K562 (cell line): Measurements from ENCODE around the gene SFRP5. TPM values are rescaled to one million over a fixed set of nuclear protein-coding genes. Genes with fewer than 3 reads are reported as not detected.

Experiments used
- ATAC-seq: fragments of 200-7000 bp; cut with Tn5 transposase; 3 replicates; pipeline ENCODE4 v1.9.1; 2020; ENCODE audit warnings: moderate library complexity
- BruUV-seq: library from RNA; stranded (reverse); fragments of 400-500 nt; replicated peaks from 2 replicates; lab custom pipeline; 2021; lab: Mats Ljungman, UMichigan
- CTCF ChIA-PET: fragments of 300-600 bp; formaldehyde crosslinking; extraction: SDS; loops from one replicate; lab custom pipeline; 2021; ENCODE audit warnings: low intra/inter-chr PET ratio; lab: Yijun Ruan, JAX
- POLR2A ChIA-PET: fragments of 300-600, 350-650 bp; sonication (Branson Sonifier 250); formaldehyde crosslinking; extraction: SDS; loops from one replicate; lab custom pipeline; 2021; ENCODE audit warnings: antibody characterized with exemption, inconsistent platforms; lab: Yijun Ruan, JAX
- DNase-seq, 4 experiments: peaks; one replicate each; pipeline versions ENCODE4 v3.0.0 to v3.0.0-alpha.2; 2011 to 2018; ENCODE audit warnings: low spot score in 3 of 4, mixed read lengths in 3 of 4; ENCODE audit errors: extremely low read depth in 1 of 4
- FAIRE-seq: peaks from 2 replicates; lab custom pipeline; 2011; peaks lifted over from hg19 to GRCh38; lab: Jason Lieb, UNC
- H2AFZ ChIP-seq: 2 replicates; pipeline ENCODE4 v1.6.0; 2011; ENCODE audit warnings: low read depth, low read length, control low read depth, inconsistent platforms
- H3K27ac ChIP-seq: fragments of 200-600 bp; 3 replicates; pipeline ENCODE4 v1.8.0; 2011; ENCODE audit warnings: low read depth, mild to moderate bottlenecking, control low read depth, inconsistent platforms, low read length, moderate library complexity, mixed read lengths; ENCODE audit errors: extremely low read depth
- H3K27me3 ChIP-seq, 2 experiments: fragments of 300-600 bp in 1 of 2; 2 replicates in 1 of 2; 3 replicates in 1 of 2; pipeline versions ENCODE4 v1.6.0 to v1.8.0; 2011; ENCODE audit warnings: inconsistent platforms in 2 of 2, low read length in 2 of 2, mild to moderate bottlenecking in 1 of 2, mixed read lengths in 1 of 2, moderate library complexity in 1 of 2; ENCODE audit not compliant: control insufficient read depth in 2 of 2, insufficient read depth in 2 of 2
- H3K36me3 ChIP-seq: fragments of 300-600 bp; 3 replicates; pipeline ENCODE4 v1.8.0; 2011; ENCODE audit warnings: mild to moderate bottlenecking, low read length, inconsistent platforms; ENCODE audit not compliant: control insufficient read depth, insufficient read depth
- H3K4me1 ChIP-seq, 2 experiments: fragments of 200-600 bp in 1 of 2; replicated peaks in 1 of 2; 2 replicates in 1 of 2; 3 replicates in 1 of 2; pipeline versions ENCODE4 v1.5.1 to v1.8.0; 2011; ENCODE audit warnings: inconsistent platforms in 2 of 2, low read length in 2 of 2, mild to moderate bottlenecking in 1 of 2, mixed read lengths in 1 of 2, moderate library complexity in 1 of 2; ENCODE audit not compliant: control insufficient read depth in 2 of 2, insufficient read depth in 2 of 2
- H3K4me2 ChIP-seq: 2 replicates; pipeline ENCODE4 v1.6.1; 2011; ENCODE audit warnings: low read length, control low read depth, inconsistent platforms, mixed read lengths; ENCODE audit not compliant: insufficient read depth
- H3K4me3 ChIP-seq: fragments of 200-600 bp; sonication (generic), shearing (Covaris generic); 2 replicates; pipeline ENCODE4 v1.5.1; 2016; ENCODE audit warnings: control low read depth, inconsistent platforms
- H3K79me2 ChIP-seq: fragments of 200-600 bp; 3 replicates; pipeline ENCODE4 v1.8.0; 2011; ENCODE audit warnings: low read length, inconsistent platforms; ENCODE audit not compliant: control insufficient read depth, insufficient read depth
- H3K9ac ChIP-seq, 2 experiments: 2 replicates each; pipeline versions ENCODE4 v1.6.0 to v1.6.1; 2011; ENCODE audit warnings: low read depth in 2 of 2, low read length in 2 of 2, control low read depth in 1 of 2, inconsistent platforms in 1 of 2, mild to moderate bottlenecking in 1 of 2, mixed read lengths in 1 of 2; ENCODE audit not compliant: insufficient read depth in 1 of 2
- H3K9me1 ChIP-seq: one replicate; pipeline ENCODE4 v1.6.0; 2011; ENCODE audit warnings: inconsistent platforms, mild to moderate bottlenecking, low read length, moderate library complexity; ENCODE audit not compliant: control insufficient read depth, insufficient read depth
- H3K9me3 ChIP-seq: replicated peaks from 2 replicates; pipeline ENCODE4 v1.5.1; 2011; ENCODE audit warnings: low read depth, low read length, inconsistent platforms; ENCODE audit not compliant: control insufficient read depth, insufficient read depth
- H4K20me1 ChIP-seq: replicated peaks from 2 replicates; pipeline ENCODE4 v1.6.1; 2011; ENCODE audit warnings: low read length, inconsistent platforms, mixed read lengths; ENCODE audit not compliant: control insufficient read depth, insufficient read depth
- BACH1 ChIP-seq: fragments of 200-800 bp; sonication (Bioruptor generic); IDR thresholded peaks from 2 replicates; pipeline ENCODE4 v1.6.1; 2016; ENCODE audit warnings: missing genetic modification characterization, missing compliant biosample characterization
- MEF2A ChIP-seq: IDR thresholded peaks from 2 replicates; pipeline ENCODE4 v1.6.1; 2011; ENCODE audit warnings: low read depth, mild to moderate bottlenecking, low read length, moderate library complexity; ENCODE audit not compliant: control insufficient read depth
- TSC22D4 ChIP-seq: fragments of 450-650 bp; IDR thresholded peaks from 2 replicates; pipeline ENCODE4 v1.6.1; 2016; ENCODE audit warnings: missing genetic modification characterization, missing biosample characterization, control low read depth
- WGBS: fragments of 100-300 bp; shearing (Covaris generic); methylation state at CpG from one replicate; pipeline ENCODE4 v1.1.6; 2016; ENCODE audit warnings: low coverage, mixed read lengths; ENCODE audit not compliant: insufficient coverage; ENCODE audit errors: missing lambda C conversion rate; 5-methylcytosine and 5-hydroxymethylcytosine counted together
- in situ Hi-C: fragments of 300-500 bp; cut with MboI; formaldehyde crosslinking; loops from 4 replicates; pipeline ENCODE4 v1.15.0; 2018; ENCODE audit warnings: inconsistent platforms, mixed read lengths
- intact Hi-C: fragments of 100-400 bp; cut with micrococcal nuclease; formaldehyde crosslinking; loops from 2 replicates; pipeline ENCODE4 v1.14.2; 2022
- polyA plus RNA-seq, 8 experiments: library from polyadenylated mRNA; depleted of rRNA in 4 of 8; stranded (reverse) in 5 of 8; unstranded in 3 of 8; fragments of >200 nt; fragmentation: Nextera tagmentation in 2 of 8; fragmentation: Illumina TruSeq in 1 of 8; extraction: Ambion mirVana in 2 of 8; extraction: Trizol in 1 of 8; gene quantifications; 2 replicates each; pipeline versions ENCODE4 v1.2.1 to v1.2.3, GENCODE V29; 2011 to 2014; ENCODE audit warnings: inconsistent platforms in 1 of 8, missing spikeins in 1 of 8
- total RNA-seq, 7 experiments: library from RNA; depleted of rRNA in 6 of 7; stranded (reverse); fragments of >200 nt in 6 of 7; fragmentation: Illumina TruSeq in 2 of 7; extraction: Trizol in 2 of 7; gene quantifications; 2 replicates each; pipeline versions ENCODE4 v1.2.1 to v1.2.3, GENCODE V29; 2011 to 2021; ENCODE audit warnings: low replicate concordance in 1 of 7
- TF ChIP-seq, protein P1 (sequence below): IDR thresholded peaks from 3 replicates; pipeline ENCODE4 v1.6.1; 2011; ENCODE audit warnings: borderline replicate concordance, mild to moderate bottlenecking, moderate library complexity; ENCODE audit not compliant: insufficient read length; ENCODE audit errors: extremely low read depth

The SFRP5 gene
- total and polyA plus RNA-seq, 9 of the 15 experiments (the other 6 are each of a cell fraction or from before 2014, with no cell fraction given), result 0.07 to 0.29 (median 0.13) TPM; not detected in 3

DNA sequence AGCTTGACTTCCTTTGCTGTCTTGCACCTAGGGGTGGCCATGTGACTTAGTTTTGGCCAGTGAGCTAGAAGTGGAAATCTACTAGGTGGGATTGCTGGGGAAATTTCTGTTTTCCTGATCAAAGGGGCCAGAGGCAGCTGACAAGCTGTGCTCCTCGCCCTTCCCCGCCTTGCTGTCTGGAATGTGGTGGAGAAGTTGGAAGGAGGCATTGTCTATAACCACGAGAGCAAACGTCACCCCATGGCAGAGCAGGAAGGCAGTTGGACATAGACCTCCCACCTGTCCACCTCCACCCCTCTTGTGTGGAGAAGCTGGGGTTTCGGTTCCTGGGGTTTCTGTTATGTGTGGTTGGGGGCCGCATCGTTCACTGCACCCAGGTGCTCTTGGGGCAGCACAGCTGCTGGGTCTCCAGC is 7.3 kb downstream of the SFRP5 start:
- no peaks in the 10 kb centered on the region for H3K79me2 ChIP-seq
- H3K9me1 ChIP-seq, result no peaks in the 10 kb centered on the region
- intact Hi-C loops (no loop called here), in situ Hi-C loops (loop anchor here (25.0 kb wide), 1 partner anchor 98 kb away; no protein-coding TSS in a partner anchor)
- no peaks in the 10 kb centered on the region; the same call in 1 of the 2 replicates for H4K20me1 ChIP-seq
- peaks cover 19% of the 10 kb centered on the region; the same call in 1 of the 3 replicates for H3K36me3 ChIP-seq
- WGBS, result 70% methylated on average over 5 of the region's 7 CpGs
- no peak overlapping the region for H3K4me3 ChIP-seq
- CTCF ChIA-PET, result no interaction called here
- H2AFZ ChIP-seq, result no peak overlapping the region
- H3K27me3 ChIP-seq, result no peaks in the 10 kb centered on the region
- peaks cover 0 to 12% of the 10 kb centered on the region in 2 experiments; a peak in 2 of 5 replicates for H3K4me1 ChIP-seq
- no peaks in the 10 kb centered on the region for H3K9me3 ChIP-seq
- DNase-seq (no peak), FAIRE-seq (no peak), ATAC-seq (no peak)
- BruUV-seq, result no TSS peak
- POLR2A ChIA-PET, result interaction anchor here (0.7 to 1.1 kb wide), 3 partner anchors 21 to 125 kb away, joined by 3 to 5 read pairs (median 3); no protein-coding TSS in a partner anchor
- TF ChIP-seq MEF2A, result no peak
- TF ChIP-seq TSC22D4 (tag), result no peak
- no peak for TF ChIP-seq BACH1 (tag)
- TF ChIP-seq, protein P1, sequence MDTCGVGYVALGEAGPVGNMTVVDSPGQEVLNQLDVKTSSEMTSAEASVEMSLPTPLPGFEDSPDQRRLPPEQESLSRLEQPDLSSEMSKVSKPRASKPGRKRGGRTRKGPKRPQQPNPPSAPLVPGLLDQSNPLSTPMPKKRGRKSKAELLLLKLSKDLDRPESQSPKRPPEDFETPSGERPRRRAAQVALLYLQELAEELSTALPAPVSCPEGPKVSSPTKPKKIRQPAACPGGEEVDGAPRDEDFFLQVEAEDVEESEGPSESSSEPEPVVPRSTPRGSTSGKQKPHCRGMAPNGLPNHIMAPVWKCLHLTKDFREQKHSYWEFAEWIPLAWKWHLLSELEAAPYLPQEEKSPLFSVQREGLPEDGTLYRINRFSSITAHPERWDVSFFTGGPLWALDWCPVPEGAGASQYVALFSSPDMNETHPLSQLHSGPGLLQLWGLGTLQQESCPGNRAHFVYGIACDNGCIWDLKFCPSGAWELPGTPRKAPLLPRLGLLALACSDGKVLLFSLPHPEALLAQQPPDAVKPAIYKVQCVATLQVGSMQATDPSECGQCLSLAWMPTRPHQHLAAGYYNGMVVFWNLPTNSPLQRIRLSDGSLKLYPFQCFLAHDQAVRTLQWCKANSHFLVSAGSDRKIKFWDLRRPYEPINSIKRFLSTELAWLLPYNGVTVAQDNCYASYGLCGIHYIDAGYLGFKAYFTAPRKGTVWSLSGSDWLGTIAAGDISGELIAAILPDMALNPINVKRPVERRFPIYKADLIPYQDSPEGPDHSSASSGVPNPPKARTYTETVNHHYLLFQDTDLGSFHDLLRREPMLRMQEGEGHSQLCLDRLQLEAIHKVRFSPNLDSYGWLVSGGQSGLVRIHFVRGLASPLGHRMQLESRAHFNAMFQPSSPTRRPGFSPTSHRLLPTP, result no peak
- no peak overlapping the region for H3K9ac ChIP-seq
- H3K27ac ChIP-seq, result no peak overlapping the region
- no peak overlapping the region for H3K4me2 ChIP-seq
